Mammary epithelial cell (primary cell): ENCODE data around the gene GMPPA.

ENCODE experiments used
- CTCF ChIP-seq, 2 donors: IDR thresholded peaks in 1 of 2; conservative IDR thresholded peaks in 1 of 2; 2 replicates each; pipeline ENCODE4 v1.5.1; 2011 to 2012; ENCODE audit warnings: inconsistent platforms in 2 of 2, low read length in 2 of 2, mild to moderate bottlenecking in 2 of 2, control low read depth in 1 of 2, low read depth in 1 of 2; ENCODE audit not compliant: insufficient read depth in 1 of 2; ENCODE audit errors: extremely low read depth in 1 of 2
- EZH2 ChIP-seq: IDR thresholded peaks from 2 replicates; pipeline ENCODE4 v1.6.1; 2012; ENCODE audit warnings: low read length, inconsistent platforms, borderline replicate concordance

- no peak for TF ChIP-seq CTCF (conservative IDR thresholded peaks at IDR 0.05 in 1 of 2, IDR thresholded peaks at IDR 0.05 in 1 of 2; ENCODE audit: extremely low read depth in 1 of 2, insufficient read depth in 1 of 2, low read depth in 1 of 2, low read length in 2 of 2)
- no peak for TF ChIP-seq EZH2
Observed at GRCh38 chr2:219477815-219478214, 20.9 kb upstream of the GMPPA start.
